Common myeloid progenitor, CD34-positive (primary cell): ENCODE results near the gene PTPRM.

Experiments
- CTCF ChIA-PET: fragments of 350-600 bp; sonication (Branson Sonifier 250); formaldehyde crosslinking; loops from one replicate; lab custom pipeline; 2021; ENCODE audit warnings: antibody characterized with exemption; lab: Charles Lee
- POLR2A ChIA-PET: fragments of 350-600 bp; sonication (Branson Sonifier 250); formaldehyde crosslinking; loops from one replicate; lab custom pipeline; 2021; ENCODE audit warnings: antibody characterized with exemption; lab: Charles Lee
- DNase-seq, 3 donors: peaks; one replicate each; pipeline versions ENCODE4 v3.0.0 to v3.0.0-alpha.2; 2013
- H3K27ac ChIP-seq, 2 experiments: 1 replicate in 1 of 2; 2 replicates in 1 of 2; pipeline ENCODE4 v1.7.0; 2013; ENCODE audit warnings: inconsistent platforms in 2 of 2, low read length in 2 of 2, mild to moderate bottlenecking in 2 of 2, low read depth in 1 of 2, moderate library complexity in 1 of 2; ENCODE audit not compliant: severe bottlenecking in 2 of 2, insufficient read depth in 1 of 2, poor library complexity in 1 of 2
- H3K27me3 ChIP-seq, 5 experiments: replicated peaks in 2 of 5; 1 replicate in 3 of 5; 2 replicates in 2 of 5; pipeline versions ENCODE4 v1.6.1 to v1.7.0; 2013; ENCODE audit warnings: low read length in 4 of 5, mild to moderate bottlenecking in 2 of 5, moderate library complexity in 2 of 5, inconsistent platforms in 1 of 5; ENCODE audit not compliant: insufficient read depth in 5 of 5, control insufficient read depth in 4 of 5
- H3K36me3 ChIP-seq, 4 experiments: 1 replicate in 2 of 4; 2 replicates in 2 of 4; pipeline versions ENCODE4 v1.6.1 to v1.7.0; 2013; ENCODE audit warnings: low read length in 3 of 4, control low read depth in 1 of 4, mild to moderate bottlenecking in 1 of 4; ENCODE audit not compliant: control insufficient read depth in 4 of 4, insufficient read depth in 4 of 4
- H3K4me1 ChIP-seq, 4 experiments: 1 replicate in 3 of 4; 2 replicates in 1 of 4; pipeline versions ENCODE4 v1.6.1 to v1.7.1; 2013; ENCODE audit warnings: low read length in 3 of 4, mild to moderate bottlenecking in 3 of 4, control low read depth in 1 of 4, inconsistent platforms in 1 of 4, moderate library complexity in 1 of 4; ENCODE audit not compliant: control insufficient read depth in 4 of 4, insufficient read depth in 4 of 4; ENCODE audit errors: control extremely low read depth in 1 of 4
- H3K4me3 ChIP-seq, 7 experiments: 1 replicate in 4 of 7; 2 replicates in 3 of 7; pipeline versions ENCODE4 v1.5.1 to v1.7.0; 2013; ENCODE audit warnings: mild to moderate bottlenecking in 7 of 7, low read length in 6 of 7, moderate library complexity in 6 of 7, inconsistent platforms in 2 of 7, low read depth in 2 of 7, control low read depth in 1 of 7; ENCODE audit not compliant: insufficient read depth in 4 of 7, control insufficient read depth in 1 of 7; ENCODE audit errors: extremely low read depth in 1 of 7
- H3K9me3 ChIP-seq, 5 experiments: 1 replicate in 4 of 5; 2 replicates in 1 of 5; pipeline versions ENCODE4 v1.6.1 to v1.7.1; 2013; ENCODE audit warnings: low read length in 4 of 5, mild to moderate bottlenecking in 2 of 5, inconsistent platforms in 1 of 5, low read depth in 1 of 5, moderate library complexity in 1 of 5; ENCODE audit not compliant: control insufficient read depth in 4 of 5, insufficient read depth in 2 of 5; ENCODE audit errors: control extremely low read depth in 1 of 5
- WGBS: methylation state at CpG from one replicate; pipeline ENCODE4 v1.1.5; 2013; ENCODE audit not compliant: insufficient coverage; 5-methylcytosine and 5-hydroxymethylcytosine counted together

Gene PTPRM

GRCh38 chr18:8241731-8242130 is 674.6 kb downstream of the PTPRM start:
- H3K27me3 ChIP-seq = no peaks in the 10 kb centered on the region
- WGBS = no CpG with 5 or more reads among the region's 1 CpG
- CTCF ChIA-PET = no interaction called here
- DNase-seq = no peak
- H3K36me3 ChIP-seq = peaks cover 0 to 3% (median 0%) of the 10 kb centered on the region in 4 experiments
- POLR2A ChIA-PET = no interaction called here
- H3K4me1 ChIP-seq = no peaks in the 10 kb centered on the region
- H3K27ac ChIP-seq = no peak overlapping the region
- peaks cover 0 to 1% (median 0%) of the 10 kb centered on the region in 5 experiments for H3K9me3 ChIP-seq
- no peak overlapping the region for H3K4me3 ChIP-seq

GRCh38 chr18:8242151-8242696 is 675.1 kb downstream of the PTPRM start:
- Histone ChIP-seq H3K9me3 (peaks cover 0 to 1% (median 0%) of the 10 kb centered on the region in 5 experiments), H3K27ac (no peak overlapping the region), H3K4me3 (no peak overlapping the region), H3K36me3 (peaks cover 0 to 3% (median 0%) of the 10 kb centered on the region in 4 experiments), H3K4me1 (no peaks in the 10 kb centered on the region), H3K27me3 (no peaks in the 10 kb centered on the region)
- POLR2A ChIA-PET = no interaction called here
- CTCF ChIA-PET = interaction anchor here (0.8 kb wide), 1 partner anchor 34 kb away, joined by 3 read pairs; no protein-coding TSS in a partner anchor
- 100% methylated on average over 1 of the region's 1 CpG for WGBS
- no peak for DNase-seq

- ChIA-PET CTCF (no interaction called here), POLR2A (no interaction called here)
- Histone ChIP-seq H3K36me3 (peaks cover 0 to 3% (median 0%) of the 10 kb centered on the region in 4 experiments), H3K27ac (no peak overlapping the region), H3K4me1 (no peaks in the 10 kb centered on the region), H3K9me3 (peaks cover 0 to 1% (median 0%) of the 10 kb centered on the region in 5 experiments), H3K27me3 (no peaks in the 10 kb centered on the region), H3K4me3 (no peak overlapping the region)
- 100% methylated on average over 3 of the region's 6 CpGs for WGBS
- no peak for DNase-seq
These were observed 680.6 kb downstream of the PTPRM start for GRCh38 chr18:8247700-8248099.

- no peak for DNase-seq
- ChIA-PET POLR2A (interaction anchor here (0.7 kb wide), 1 partner anchor 113 kb away, joined by 3 read pairs; no protein-coding TSS in a partner anchor), CTCF (no interaction called here)
- peaks cover 0 to 5% (median 0%) of the 10 kb centered on the region in 4 experiments for H3K36me3 ChIP-seq
- no peak overlapping the region for H3K27ac ChIP-seq
- no peaks in the 10 kb centered on the region for H3K9me3 ChIP-seq
- WGBS = 100% methylated on average over 3 of the region's 4 CpGs
- no peak overlapping the region for H3K4me3 ChIP-seq
- no peaks in the 10 kb centered on the region for H3K27me3 ChIP-seq
- H3K4me1 ChIP-seq = no peaks in the 10 kb centered on the region
These were observed 681.5 kb downstream of the PTPRM start for GRCh38 chr18:8248576-8248975.

- Histone ChIP-seq H3K9me3 (no peaks in the 10 kb centered on the region), H3K4me1 (no peaks in the 10 kb centered on the region), H3K27ac (no peak overlapping the region), H3K4me3 (no peak overlapping the region), H3K27me3 (no peaks in the 10 kb centered on the region), H3K36me3 (peaks cover 0 to 5% (median 0%) of the 10 kb centered on the region in 4 experiments)
- CTCF ChIA-PET = interaction anchor here (1.1 kb wide), 1 partner anchor 10 kb away, joined by 3 read pairs; no protein-coding TSS in a partner anchor
- DNase-seq = no peak
- WGBS = no CpG with 5 or more reads among the region's 2 CpGs
- POLR2A ChIA-PET = no interaction called here
These were observed 682.7 kb downstream of the PTPRM start for GRCh38 chr18:8249811-8250210.

GRCh38 chr18:8252371-8252770 is 685.3 kb downstream of the PTPRM start:
- ChIA-PET POLR2A (no interaction called here), CTCF (no interaction called here)
- Histone ChIP-seq H3K4me1 (no peaks in the 10 kb centered on the region), H3K4me3 (no peak overlapping the region), H3K27ac (no peak overlapping the region), H3K27me3 (no peaks in the 10 kb centered on the region), H3K9me3 (no peaks in the 10 kb centered on the region), H3K36me3 (peaks cover 0 to 2% (median 0%) of the 10 kb centered on the region in 4 experiments)
- no peak for DNase-seq
- WGBS = no CpG with 5 or more reads among the region's 3 CpGs

GRCh38 chr18:8253944-8254343 is 686.8 kb downstream of the PTPRM start:
- no peaks in the 10 kb centered on the region for H3K4me1 ChIP-seq
- CTCF ChIA-PET = no interaction called here
- POLR2A ChIA-PET = no interaction called here

More at GRCh38 chr18:8253944-8254343, 686.8 kb downstream of the PTPRM start:
- H3K9me3 ChIP-seq = no peaks in the 10 kb centered on the region
- WGBS = no CpG with 5 or more reads among the region's 1 CpG
- H3K27ac ChIP-seq = no peak overlapping the region
- H3K27me3 ChIP-seq = no peaks in the 10 kb centered on the region
- H3K36me3 ChIP-seq = peaks cover 0 to 2% (median 0%) of the 10 kb centered on the region in 4 experiments
- DNase-seq = no peak
- H3K4me3 ChIP-seq = no peak overlapping the region
